Endothelial cell of umbilical vein (primary cell): Measurements from ENCODE around the gene SLC2A8. TPM values are rescaled to one million over a fixed set of nuclear protein-coding genes. Genes with fewer than 3 reads are reported as not detected.

Experiments used
- BruUV-seq: library from RNA; stranded (reverse); fragments of 400-500 nt; replicated peaks from 2 replicates; lab custom pipeline; 2021; lab: Mats Ljungman, UMichigan
- CTCF ChIA-PET: fragments of 300-600, 350-600 bp; sonication (Branson Sonifier 250); formaldehyde crosslinking; loops from one replicate; lab custom pipeline; 2021; ENCODE audit warnings: antibody characterized with exemption, inconsistent platforms; lab: Charles Lee
- POLR2A ChIA-PET: fragments of 300-600, 350-600 bp; sonication (Branson Sonifier 250); formaldehyde crosslinking; loops from one replicate; lab custom pipeline; 2021; ENCODE audit warnings: antibody characterized with exemption, inconsistent platforms; lab: Charles Lee
- DNase-seq: peaks from one replicate; pipeline ENCODE4 v3.0.0-alpha.2; 2011; ENCODE audit warnings: low read depth, low spot score
- FAIRE-seq: peaks from 2 replicates; lab custom pipeline; 2011; peaks lifted over from hg19 to GRCh38; lab: Jason Lieb, UNC
- H2AFZ ChIP-seq: 2 replicates; pipeline ENCODE4 v1.6.0; 2012; ENCODE audit warnings: low read depth, low read length, control low read depth, inconsistent platforms
- H3K27ac ChIP-seq: 2 replicates; pipeline ENCODE4 v1.5.1; 2011; ENCODE audit warnings: low read depth, mild to moderate bottlenecking, control low read depth, low read length, moderate library complexity; ENCODE audit not compliant: insufficient read depth
- H3K27me3 ChIP-seq, 2 experiments: 2 replicates each; pipeline versions ENCODE4 v1.6.0 to v1.6.1; 2011; ENCODE audit warnings: low read length in 2 of 2, mixed read lengths in 1 of 2; ENCODE audit not compliant: control insufficient read depth in 2 of 2, insufficient read depth in 2 of 2
- H3K36me3 ChIP-seq, 2 experiments: 2 replicates in 1 of 2; 3 replicates in 1 of 2; pipeline ENCODE4 v1.5.1; 2011; ENCODE audit warnings: low read length in 2 of 2, mild to moderate bottlenecking in 1 of 2, moderate library complexity in 1 of 2; ENCODE audit not compliant: control insufficient read depth in 2 of 2, insufficient read depth in 2 of 2; ENCODE audit errors: extremely low read depth in 1 of 2
- H3K4me1 ChIP-seq: 3 replicates; pipeline ENCODE4 v1.5.1; 2011; ENCODE audit warnings: mild to moderate bottlenecking, low read length; ENCODE audit not compliant: control insufficient read depth, insufficient read depth; ENCODE audit errors: extremely low read depth
- H3K4me2 ChIP-seq: 2 replicates; pipeline ENCODE4 v1.6.1; 2011; ENCODE audit warnings: low read length, control low read depth, mixed read lengths; ENCODE audit not compliant: insufficient read depth
- H3K4me3 ChIP-seq, 3 experiments: fragments of 200-600 bp in 1 of 3; sonication (generic), shearing (Covaris generic) in 1 of 3; replicated peaks in 1 of 3; 2 replicates each; pipeline ENCODE4 v1.5.1; 2011 to 2016; ENCODE audit warnings: control low read depth in 3 of 3, low read length in 3 of 3, mild to moderate bottlenecking in 2 of 3, inconsistent platforms in 1 of 3, low read depth in 1 of 3, moderate library complexity in 1 of 3; ENCODE audit not compliant: insufficient read depth in 1 of 3
- H3K79me2 ChIP-seq: 2 replicates; pipeline ENCODE4 v1.6.0; 2012; ENCODE audit warnings: low read length, inconsistent platforms; ENCODE audit not compliant: control insufficient read depth, insufficient read depth
- H3K9ac ChIP-seq: replicated peaks from 2 replicates; pipeline ENCODE3; 2011; ENCODE audit warnings: low read length, control low read depth; ENCODE audit not compliant: insufficient read depth; ENCODE audit errors: extremely low read depth
- H3K9me1 ChIP-seq: replicated peaks from 3 replicates; pipeline ENCODE4 v1.6.0; 2011; ENCODE audit warnings: mild to moderate bottlenecking, low read length; ENCODE audit not compliant: control insufficient read depth, insufficient read depth; ENCODE audit errors: extremely low read depth
- H3K9me3 ChIP-seq: replicated peaks from 2 replicates; pipeline ENCODE4 v1.5.1; 2012; ENCODE audit warnings: low read length, inconsistent platforms; ENCODE audit not compliant: control insufficient read depth, insufficient read depth
- H4K20me1 ChIP-seq: replicated peaks from 2 replicates; pipeline ENCODE3; 2011; ENCODE audit warnings: mild to moderate bottlenecking, low read length; ENCODE audit not compliant: control insufficient read depth, insufficient read depth; ENCODE audit errors: extremely low read depth
- EZH2 ChIP-seq: IDR thresholded peaks from 2 replicates; pipeline ENCODE4 v1.6.1; 2012; ENCODE audit warnings: borderline replicate concordance, low read depth, mild to moderate bottlenecking, moderate library complexity, low read length, inconsistent platforms; ENCODE audit not compliant: severe bottlenecking
- GATA2 ChIP-seq: IDR thresholded peaks from 2 replicates; pipeline ENCODE4 v1.7.0; 2011; ENCODE audit warnings: low read depth, mild to moderate bottlenecking, moderate library complexity, mixed read lengths, low read length; ENCODE audit not compliant: insufficient read length, insufficient read depth
- POLR2A ChIP-seq: IDR thresholded peaks from 2 replicates; pipeline ENCODE4 v1.6.1; 2012; ENCODE audit warnings: low read depth, mild to moderate bottlenecking, control low read depth, low read length
- POLR2AphosphoS5 ChIP-seq: IDR thresholded peaks from 2 replicates; pipeline ENCODE4 v1.6.1; 2012; ENCODE audit warnings: low read depth, mild to moderate bottlenecking, control low read depth, low read length, moderate library complexity; ENCODE audit not compliant: insufficient read depth
- dilution Hi-C: fragments of 300-500 bp; cut with MboI; formaldehyde crosslinking; loops from one replicate; pipeline ENCODE4 v1.15.0; 2019; ENCODE audit warnings: low sequenced_read_pairs; ENCODE audit not compliant: extremely low pct_ligation_motif_present
- intact Hi-C: fragments of 100-400 bp; cut with micrococcal nuclease; formaldehyde crosslinking; loops from one replicate; pipeline ENCODE4 v1.10.0; 2022
- polyA plus RNA-seq, 4 experiments: library from polyadenylated mRNA; depleted of rRNA in 3 of 4; stranded (reverse) in 3 of 4; unstranded in 1 of 4; fragments of >200 nt; gene quantifications; 2 replicates each; pipeline versions ENCODE4 v1.2.1 to v1.2.3, GENCODE V29; 2011 to 2012; ENCODE audit warnings: missing spikeins in 1 of 4
- total RNA-seq: library from RNA; stranded (reverse); gene quantifications from 2 replicates; pipeline ENCODE4 v1.2.3, GENCODE V29; 2021
- TF ChIP-seq, protein P1 (sequence below), 2 donors: IDR thresholded peaks; 1 replicate in 1 of 2; 2 replicates in 1 of 2; pipeline ENCODE4 v1.5.1; 2011; ENCODE audit warnings: low read length in 2 of 2, mild to moderate bottlenecking in 2 of 2, moderate library complexity in 2 of 2, control low read depth in 1 of 2, inconsistent platforms in 1 of 2, low read depth in 1 of 2; ENCODE audit not compliant: insufficient read depth in 1 of 2; ENCODE audit errors: extremely low read depth in 1 of 2

Gene SLC2A8
- total and polyA plus RNA-seq, 2 donors (not counting 3 experiments of a cell fraction or from before 2014, with no cell fraction given) = 19.3 to 26.1 TPM

DNA sequence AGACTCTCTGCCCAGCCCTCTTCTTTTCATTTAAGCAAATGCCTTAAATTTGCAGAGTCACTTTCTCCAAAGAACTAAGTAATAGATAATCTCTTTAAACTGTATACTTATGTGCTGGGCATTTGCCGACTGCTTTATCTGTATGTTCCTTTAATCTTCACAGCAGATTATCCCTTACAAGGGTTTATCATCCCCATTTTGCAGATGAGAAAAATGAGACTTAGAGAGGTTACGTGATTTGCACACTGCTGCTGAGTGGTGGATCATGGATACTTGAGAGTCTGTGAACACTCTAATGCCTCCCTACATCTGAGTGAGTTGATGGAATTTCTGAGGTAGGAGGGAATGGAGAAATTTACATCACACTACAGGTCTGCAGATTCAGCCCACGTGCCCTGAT lies 31.4 kb downstream of the SLC2A8 start:
- peaks cover 2% of the 10 kb centered on the region in 2 experiments for H3K36me3 ChIP-seq
- no peak for TF ChIP-seq GATA2
- no peaks in the 10 kb centered on the region for H4K20me1 ChIP-seq
- H3K79me2 ChIP-seq = peaks cover 38% of the 10 kb centered on the region
- FAIRE-seq = no peak
- ChIA-PET CTCF (no interaction called here), POLR2A (no interaction called here)
- no peaks in the 10 kb centered on the region for H3K9me3 ChIP-seq
- H3K27me3 ChIP-seq = no peaks in the 10 kb centered on the region
- H2AFZ ChIP-seq = no peak overlapping the region
- dilution Hi-C loops = no loop called here
- no peak overlapping the region for H3K4me3 ChIP-seq
- no TSS peak for BruUV-seq
- no peaks in the 10 kb centered on the region for H3K9me1 ChIP-seq
- no peak overlapping the region for H3K4me2 ChIP-seq
- intact Hi-C loops = no loop called here
- no peak for DNase-seq
- no peak overlapping the region for H3K9ac ChIP-seq
- H3K4me1 ChIP-seq = peaks cover 15% of the 10 kb centered on the region
- H3K27ac ChIP-seq = no peak overlapping the region

DNA sequence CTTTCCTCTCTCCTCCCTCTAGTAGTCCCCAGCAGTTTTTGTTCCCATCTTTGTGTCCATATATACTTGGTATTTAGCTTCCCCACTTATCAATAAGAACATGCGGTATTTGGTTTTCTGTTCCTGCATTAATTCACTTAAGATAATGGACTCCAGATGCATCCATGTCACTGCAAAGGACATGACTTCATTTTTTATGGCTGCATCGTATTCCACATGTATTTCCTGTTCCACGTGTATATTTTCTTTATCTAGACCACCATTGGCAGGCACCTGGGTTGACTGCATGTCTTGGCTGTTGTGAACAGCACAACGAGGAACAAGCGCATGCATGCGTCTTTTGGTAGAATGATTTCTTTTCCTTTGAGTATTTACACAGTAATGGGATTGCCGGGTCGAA lies 33.4 kb downstream of the SLC2A8 start:
- H3K9me3 ChIP-seq = no peaks in the 10 kb centered on the region
- intact Hi-C loops = no loop called here
- no peaks in the 10 kb centered on the region for H4K20me1 ChIP-seq
- H3K9me1 ChIP-seq = no peaks in the 10 kb centered on the region
- TF ChIP-seq GATA2 (no peak), POLR2A (no peak), EZH2 (no peak), POLR2AphosphoS5 (no peak)
- TF ChIP-seq, protein P1, sequence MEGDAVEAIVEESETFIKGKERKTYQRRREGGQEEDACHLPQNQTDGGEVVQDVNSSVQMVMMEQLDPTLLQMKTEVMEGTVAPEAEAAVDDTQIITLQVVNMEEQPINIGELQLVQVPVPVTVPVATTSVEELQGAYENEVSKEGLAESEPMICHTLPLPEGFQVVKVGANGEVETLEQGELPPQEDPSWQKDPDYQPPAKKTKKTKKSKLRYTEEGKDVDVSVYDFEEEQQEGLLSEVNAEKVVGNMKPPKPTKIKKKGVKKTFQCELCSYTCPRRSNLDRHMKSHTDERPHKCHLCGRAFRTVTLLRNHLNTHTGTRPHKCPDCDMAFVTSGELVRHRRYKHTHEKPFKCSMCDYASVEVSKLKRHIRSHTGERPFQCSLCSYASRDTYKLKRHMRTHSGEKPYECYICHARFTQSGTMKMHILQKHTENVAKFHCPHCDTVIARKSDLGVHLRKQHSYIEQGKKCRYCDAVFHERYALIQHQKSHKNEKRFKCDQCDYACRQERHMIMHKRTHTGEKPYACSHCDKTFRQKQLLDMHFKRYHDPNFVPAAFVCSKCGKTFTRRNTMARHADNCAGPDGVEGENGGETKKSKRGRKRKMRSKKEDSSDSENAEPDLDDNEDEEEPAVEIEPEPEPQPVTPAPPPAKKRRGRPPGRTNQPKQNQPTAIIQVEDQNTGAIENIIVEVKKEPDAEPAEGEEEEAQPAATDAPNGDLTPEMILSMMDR (IDR thresholded peaks at IDR 0.05; ENCODE audit: extremely low read depth in 1 of 2, insufficient read depth in 1 of 2, low read depth in 1 of 2, low read length in 2 of 2) = no peak
- dilution Hi-C loops = no loop called here
- H3K79me2 ChIP-seq = peaks cover 27% of the 10 kb centered on the region
- ChIA-PET POLR2A (no interaction called here), CTCF (no interaction called here)
- H3K4me3 ChIP-seq = no peak overlapping the region
- no peak overlapping the region for H2AFZ ChIP-seq
- no peak overlapping the region for H3K27ac ChIP-seq
- no peak overlapping the region for H3K9ac ChIP-seq
- DNase-seq (no peak), FAIRE-seq (no peak)
- H3K4me1 ChIP-seq = peaks cover 5% of the 10 kb centered on the region
- no TSS peak for BruUV-seq
- H3K36me3 ChIP-seq = peaks cover 11 to 14% of the 10 kb centered on the region in 2 experiments
- H3K4me2 ChIP-seq = no peak overlapping the region
- H3K27me3 ChIP-seq = no peaks in the 10 kb centered on the region
